ENCODE results near the gene C1QTNF1. TPM values are rescaled to one million over a fixed set of nuclear protein-coding genes. Genes with fewer than 3 reads are reported as not detected.

C1QTNF1 gene
- total RNA-seq, 2 experiments from 2014 or later, result not detected

GRCh38 chr17:79077587-79077986 lies 53.6 kb downstream of the C1QTNF1 start:
- Histone ChIP-seq H3K79me2 (ENCODE audit: insufficient read depth, low read depth, low read length) (no peaks in the 10 kb centered on the region), H2AFZ (ENCODE audit: low read length) (no peak overlapping the region), H3K9me3 (ENCODE audit: low read length) (no peaks in the 10 kb centered on the region), H3K27ac (ENCODE audit: low read depth, low read length, poor library complexity, severe bottlenecking) (no peak overlapping the region), H3K4me1 (ENCODE audit: insufficient read depth, low read length, poor library complexity, severe bottlenecking) (peaks cover 5% of the 10 kb centered on the region), H3K9me2 (ENCODE audit: insufficient read depth, low read length) (no peaks in the 10 kb centered on the region), H3K4me2 (ENCODE audit: low read length) (no peak overlapping the region), H3K36me3 (ENCODE audit: insufficient read depth, low read length) (no peaks in the 10 kb centered on the region), H3K4me3 (ENCODE audit: low read depth, low read length, poor library complexity, severe bottlenecking) (no peak overlapping the region), H4K20me1 (ENCODE audit: insufficient read depth, low read length) (no peaks in the 10 kb centered on the region)
- CTCF ChIA-PET (ENCODE audit: unreplicated experiment), result no interaction called here
- POLR2A ChIA-PET, result no interaction called here
- BruUV-seq (replicated peaks), result no TSS peak
- DNase-seq (ENCODE audit: low spot score), result no peak
- TF ChIP-seq EZH2phosphoT487 (IDR thresholded peaks at IDR 0.05; ENCODE audit: borderline replicate concordance, low read depth, low read length), result no peak
- intact Hi-C loops (cut with micrococcal nuclease; ENCODE audit: unreplicated experiment), result no loop called here

GRCh38 chr17:79078476-79079190 lies 54.7 kb downstream of the C1QTNF1 start:
- POLR2A ChIA-PET, result interaction anchor here (0.6 kb wide), 2 partner anchors 16 to 404 kb away, joined by 3 to 4 read pairs; no protein-coding TSS in a partner anchor
- peaks cover 5% of the 10 kb centered on the region for H3K4me1 ChIP-seq (ENCODE audit: insufficient read depth, low read length, poor library complexity, severe bottlenecking)
- no peaks in the 10 kb centered on the region for H4K20me1 ChIP-seq (ENCODE audit: insufficient read depth, low read length)
- no peaks in the 10 kb centered on the region for H3K9me2 ChIP-seq (ENCODE audit: insufficient read depth, low read length)
- intact Hi-C loops (cut with micrococcal nuclease; ENCODE audit: unreplicated experiment), result no loop called here
- DNase-seq (ENCODE audit: low spot score), result no peak
- H3K4me2 ChIP-seq (ENCODE audit: low read length), result no peak overlapping the region
- no peaks in the 10 kb centered on the region for H3K79me2 ChIP-seq (ENCODE audit: insufficient read depth, low read depth, low read length)
- no peaks in the 10 kb centered on the region for H3K9me3 ChIP-seq (ENCODE audit: low read length)
- no peaks in the 10 kb centered on the region for H3K36me3 ChIP-seq (ENCODE audit: insufficient read depth, low read length)
- no peak overlapping the region for H3K27ac ChIP-seq (ENCODE audit: low read depth, low read length, poor library complexity, severe bottlenecking)
- CTCF ChIA-PET (ENCODE audit: unreplicated experiment), result no interaction called here
- no peak for TF ChIP-seq EZH2phosphoT487 (IDR thresholded peaks at IDR 0.05; ENCODE audit: borderline replicate concordance, low read depth, low read length)
- TF ChIP-seq, protein P1, sequence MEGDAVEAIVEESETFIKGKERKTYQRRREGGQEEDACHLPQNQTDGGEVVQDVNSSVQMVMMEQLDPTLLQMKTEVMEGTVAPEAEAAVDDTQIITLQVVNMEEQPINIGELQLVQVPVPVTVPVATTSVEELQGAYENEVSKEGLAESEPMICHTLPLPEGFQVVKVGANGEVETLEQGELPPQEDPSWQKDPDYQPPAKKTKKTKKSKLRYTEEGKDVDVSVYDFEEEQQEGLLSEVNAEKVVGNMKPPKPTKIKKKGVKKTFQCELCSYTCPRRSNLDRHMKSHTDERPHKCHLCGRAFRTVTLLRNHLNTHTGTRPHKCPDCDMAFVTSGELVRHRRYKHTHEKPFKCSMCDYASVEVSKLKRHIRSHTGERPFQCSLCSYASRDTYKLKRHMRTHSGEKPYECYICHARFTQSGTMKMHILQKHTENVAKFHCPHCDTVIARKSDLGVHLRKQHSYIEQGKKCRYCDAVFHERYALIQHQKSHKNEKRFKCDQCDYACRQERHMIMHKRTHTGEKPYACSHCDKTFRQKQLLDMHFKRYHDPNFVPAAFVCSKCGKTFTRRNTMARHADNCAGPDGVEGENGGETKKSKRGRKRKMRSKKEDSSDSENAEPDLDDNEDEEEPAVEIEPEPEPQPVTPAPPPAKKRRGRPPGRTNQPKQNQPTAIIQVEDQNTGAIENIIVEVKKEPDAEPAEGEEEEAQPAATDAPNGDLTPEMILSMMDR (conservative IDR thresholded peaks at IDR 0.05; ENCODE audit: low read length), result no peak
- H3K4me3 ChIP-seq (ENCODE audit: low read depth, low read length, poor library complexity, severe bottlenecking), result no peak overlapping the region
- BruUV-seq (replicated peaks), result no TSS peak
- no peak overlapping the region for H2AFZ ChIP-seq (ENCODE audit: low read length)

DNA sequence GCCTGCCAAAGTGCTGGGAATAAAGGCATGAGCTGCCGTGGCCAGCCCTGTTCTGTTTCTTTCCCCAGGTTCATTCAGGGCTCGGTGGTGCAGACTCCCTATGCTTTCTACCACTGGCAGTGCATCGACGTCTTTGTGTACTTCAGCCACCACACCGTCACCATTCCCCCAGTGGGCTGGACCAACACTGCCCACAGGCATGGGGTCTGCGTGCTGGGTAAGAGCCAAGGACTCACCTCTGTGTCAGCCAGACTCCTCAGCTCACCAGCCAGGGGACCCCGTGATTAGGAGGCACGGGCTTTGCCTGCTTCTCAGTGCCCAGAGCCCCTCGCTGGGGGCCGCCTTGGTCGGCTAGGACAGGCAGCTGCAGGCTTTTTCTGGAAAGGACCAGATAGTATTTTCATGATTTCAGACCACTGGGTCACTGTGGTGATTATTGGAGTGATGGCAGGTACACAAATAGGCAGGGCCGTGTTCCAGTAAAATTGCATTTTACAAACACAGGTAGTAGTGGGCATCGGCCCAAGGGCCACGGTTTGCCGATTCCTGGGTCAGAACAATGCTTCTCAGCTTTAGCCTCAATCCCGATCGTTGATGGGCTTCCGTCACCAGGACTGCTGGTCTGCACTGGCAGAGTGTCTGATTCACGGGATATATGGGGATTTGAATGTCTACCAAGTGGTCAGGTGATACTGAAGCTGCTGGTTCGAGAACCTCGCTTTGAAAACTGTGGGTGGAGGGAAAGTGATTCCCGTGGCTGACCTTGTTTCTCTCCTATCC lies 55.6 kb downstream of the C1QTNF1 start:
- intact Hi-C loops (cut with micrococcal nuclease; ENCODE audit: unreplicated experiment), result no loop called here
- no peaks in the 10 kb centered on the region for H4K20me1 ChIP-seq (ENCODE audit: insufficient read depth, low read length)
- H3K9me2 ChIP-seq (ENCODE audit: insufficient read depth, low read length), result no peaks in the 10 kb centered on the region
- no peak for TF ChIP-seq EZH2phosphoT487 (IDR thresholded peaks at IDR 0.05; ENCODE audit: borderline replicate concordance, low read depth, low read length)
- TF ChIP-seq, protein P1 (conservative IDR thresholded peaks at IDR 0.05; ENCODE audit: low read length), result no peak
- ChIA-PET POLR2A (no interaction called here), CTCF (ENCODE audit: unreplicated experiment) (no interaction called here)
- no peaks in the 10 kb centered on the region for H3K9me3 ChIP-seq (ENCODE audit: low read length)
- no peaks in the 10 kb centered on the region for H3K4me1 ChIP-seq (ENCODE audit: insufficient read depth, low read length, poor library complexity, severe bottlenecking)
- DNase-seq (ENCODE audit: low spot score), result no peak
- no peak overlapping the region for H3K4me3 ChIP-seq (ENCODE audit: low read depth, low read length, poor library complexity, severe bottlenecking)
- H3K79me2 ChIP-seq (ENCODE audit: insufficient read depth, low read depth, low read length), result no peaks in the 10 kb centered on the region
- no TSS peak for BruUV-seq (replicated peaks)
- H2AFZ ChIP-seq (ENCODE audit: low read length), result no peak overlapping the region
- H3K4me2 ChIP-seq (ENCODE audit: low read length), result no peak overlapping the region
- no peak overlapping the region for H3K27ac ChIP-seq (ENCODE audit: low read depth, low read length, poor library complexity, severe bottlenecking)
- H3K36me3 ChIP-seq (ENCODE audit: insufficient read depth, low read length), result no peaks in the 10 kb centered on the region
